Measurements from ENCODE around the gene TMEM156.

Gene TMEM156, protein sequence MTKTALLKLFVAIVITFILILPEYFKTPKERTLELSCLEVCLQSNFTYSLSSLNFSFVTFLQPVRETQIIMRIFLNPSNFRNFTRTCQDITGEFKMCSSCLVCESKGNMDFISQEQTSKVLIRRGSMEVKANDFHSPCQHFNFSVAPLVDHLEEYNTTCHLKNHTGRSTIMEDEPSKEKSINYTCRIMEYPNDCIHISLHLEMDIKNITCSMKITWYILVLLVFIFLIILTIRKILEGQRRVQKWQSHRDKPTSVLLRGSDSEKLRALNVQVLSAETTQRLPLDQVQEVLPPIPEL

GRCh38 chr4:39032218-39033085, at the start of gene TMEM156:
TSS of gene TMEM156 (minus strand) at chr4:39032409. CDS start at chr4:39032313, 96 bp downstream.
- DNase-seq: no peak

- DNase-seq: no peak
These were observed 46.6 kb upstream of the TMEM156 start for GRCh38 chr4:39078829-39079228.

- no peak for DNase-seq
These were observed 36.7 kb upstream of the TMEM156 start for GRCh38 chr4:39068907-39069306.

GRCh38 chr4:39067451-39067850, 35.2 kb upstream of the TMEM156 start:
- no peak for DNase-seq

GRCh38 chr4:39067031-39067430, 34.8 kb upstream of the TMEM156 start:
- no peak for DNase-seq

- DNase-seq: no peak
These were observed 34.2 kb upstream of the TMEM156 start for GRCh38 chr4:39066371-39066770.

- DNase-seq: no peak
These were observed 31.2 kb upstream of the TMEM156 start for GRCh38 chr4:39063430-39063829.

- no peak for DNase-seq
These were observed 30.5 kb upstream of the TMEM156 start for GRCh38 chr4:39062770-39063097.

DNA sequence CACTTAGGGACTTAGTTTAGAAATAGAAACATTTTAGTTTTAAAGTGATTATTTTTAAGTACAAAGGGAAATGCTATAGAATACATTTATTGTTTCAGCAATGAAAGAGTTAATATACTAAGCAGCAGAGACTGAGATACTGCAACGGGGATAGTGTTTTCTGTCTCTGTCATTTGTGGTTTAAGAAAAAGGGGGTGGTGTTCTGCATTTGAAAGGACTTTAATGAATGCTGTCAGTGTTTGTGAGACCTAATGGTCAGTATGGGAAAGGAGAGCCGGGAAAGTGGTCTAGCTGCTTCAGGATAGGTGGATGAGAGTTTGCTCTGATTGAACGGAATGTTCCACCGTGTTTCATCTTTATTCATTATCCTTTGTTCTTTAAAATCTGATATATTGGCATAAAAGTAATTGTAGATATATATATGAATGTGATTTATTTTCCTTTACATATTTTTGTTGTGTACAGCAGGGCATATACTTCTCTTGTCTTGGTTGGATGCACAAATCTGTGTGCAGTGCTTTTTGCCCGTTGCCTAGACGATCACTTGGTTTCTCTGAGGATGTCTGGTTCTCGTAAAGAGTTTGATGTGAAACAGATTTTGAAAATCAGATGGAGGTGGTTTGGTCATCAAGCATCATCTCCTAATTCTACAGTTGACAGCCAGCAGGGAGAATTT, 30.0 kb upstream of the TMEM156 start, which contains the start of gene KLHL5:
Gene KLHL5, plus strand, starts transcription at position 139 of the 676 bp plus-strand sequence. Its CDS starts 421 bp downstream, at position 560.
- no peak for DNase-seq

GRCh38 chr4:39061457-39061856, 29.2 kb upstream of the TMEM156 start:
- DNase-seq: no peak

- DNase-seq: no peak
These were observed 23.8 kb upstream of the TMEM156 start for GRCh38 chr4:39056023-39056422.

DNA sequence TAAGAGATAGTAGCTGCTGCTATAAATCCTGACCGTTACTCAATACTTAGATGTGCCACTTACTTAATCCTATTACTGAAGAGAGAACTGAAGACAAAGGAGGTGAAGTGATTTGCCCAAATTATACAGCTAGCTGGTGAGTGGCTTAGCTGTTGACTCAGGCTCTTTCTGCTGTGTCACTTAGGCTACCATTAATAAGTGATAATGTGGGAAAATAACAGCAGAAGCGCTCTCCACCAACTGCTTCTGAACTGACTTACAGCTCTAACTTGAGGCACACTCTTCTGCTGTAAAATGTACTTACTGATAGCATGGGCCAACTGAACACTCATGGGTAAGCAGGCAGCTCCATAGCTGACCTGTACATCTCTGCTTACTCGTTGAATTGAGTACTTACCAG, 22.3 kb upstream of the TMEM156 start:
- no peak for DNase-seq

DNA sequence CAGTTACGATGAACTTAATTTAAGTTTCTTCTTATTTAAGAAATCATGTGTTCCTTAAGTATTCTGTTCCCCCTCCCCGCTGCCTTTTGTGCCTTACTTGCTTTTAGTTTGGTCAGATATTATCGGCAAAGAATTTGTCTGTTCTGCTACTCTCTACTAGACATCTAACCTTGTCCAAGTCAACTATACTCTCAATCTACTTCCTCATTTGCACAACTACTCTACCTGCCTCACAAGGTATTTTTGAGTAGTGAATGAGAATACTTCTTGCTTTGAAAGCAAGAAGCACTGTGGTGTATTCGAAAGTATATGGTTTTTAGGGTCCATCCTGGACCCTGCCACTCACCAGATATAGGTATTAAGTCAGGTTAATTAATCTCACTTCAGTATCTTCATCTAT, 21.8 kb upstream of the TMEM156 start:
- DNase-seq: no peak

DNA sequence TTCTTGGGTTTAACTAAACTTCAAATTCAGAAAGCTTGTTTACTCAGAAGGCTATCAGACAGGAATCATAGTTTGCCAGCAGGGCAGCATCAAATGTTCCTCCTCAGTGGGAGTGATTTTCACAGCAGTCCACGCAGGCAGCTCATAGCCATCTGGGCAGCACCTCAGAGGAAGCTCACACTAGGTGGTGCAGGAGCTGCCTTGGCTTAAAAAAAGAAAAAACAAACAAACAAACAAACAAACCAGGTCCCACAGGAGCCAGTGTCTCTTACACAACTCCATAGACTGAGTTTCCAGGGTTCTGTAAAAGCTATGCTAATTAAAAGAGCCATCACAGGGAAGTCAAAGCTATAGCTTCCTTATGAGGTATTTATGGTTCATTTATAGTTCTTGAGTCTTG, 19.3 kb upstream of the TMEM156 start:
- no peak for DNase-seq

DNA sequence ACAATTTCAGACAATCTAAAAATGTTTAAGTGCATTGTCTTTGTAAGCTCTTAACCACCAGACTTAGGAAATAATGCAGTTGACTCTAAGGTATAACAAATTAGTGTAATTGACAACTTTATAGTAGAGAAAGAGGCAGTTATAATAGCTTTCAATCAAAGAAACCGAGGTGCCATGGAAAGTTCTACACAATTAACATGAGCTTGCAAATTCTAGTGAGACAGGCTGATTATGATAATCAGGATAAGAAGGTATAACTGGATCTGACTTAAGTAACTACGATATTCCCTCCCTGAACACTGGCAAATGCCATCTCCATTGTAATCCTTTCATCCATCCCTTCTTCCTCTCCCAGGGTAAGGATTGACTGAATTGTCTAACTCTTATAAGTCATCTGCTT, 18.4 kb upstream of the TMEM156 start:
- no peak for DNase-seq

DNA sequence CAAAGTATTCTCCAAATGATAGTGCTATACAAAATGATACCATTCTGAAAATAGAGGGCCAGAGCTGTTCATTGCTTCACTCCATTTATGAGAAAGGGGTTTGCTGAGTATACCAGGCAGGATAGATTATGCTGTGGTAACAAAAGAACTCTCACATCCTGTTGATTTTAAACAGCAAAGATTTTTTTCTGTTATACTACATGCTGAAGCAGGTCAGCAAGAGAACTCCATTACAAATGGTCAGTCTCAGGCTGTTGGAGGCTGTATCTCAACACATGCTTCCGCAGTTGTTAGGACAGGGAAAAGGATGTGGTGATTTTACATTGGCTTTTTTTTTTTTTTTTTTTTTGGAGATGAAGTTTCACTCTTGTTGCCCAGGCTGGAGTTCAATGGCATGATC, 16.1 kb upstream of the TMEM156 start:
- no peak for DNase-seq

- DNase-seq: no peak
These were observed 15.5 kb upstream of the TMEM156 start for GRCh38 chr4:39047681-39048080.

- no peak for DNase-seq
These were observed 14.0 kb upstream of the TMEM156 start for GRCh38 chr4:39046249-39046648.

DNA sequence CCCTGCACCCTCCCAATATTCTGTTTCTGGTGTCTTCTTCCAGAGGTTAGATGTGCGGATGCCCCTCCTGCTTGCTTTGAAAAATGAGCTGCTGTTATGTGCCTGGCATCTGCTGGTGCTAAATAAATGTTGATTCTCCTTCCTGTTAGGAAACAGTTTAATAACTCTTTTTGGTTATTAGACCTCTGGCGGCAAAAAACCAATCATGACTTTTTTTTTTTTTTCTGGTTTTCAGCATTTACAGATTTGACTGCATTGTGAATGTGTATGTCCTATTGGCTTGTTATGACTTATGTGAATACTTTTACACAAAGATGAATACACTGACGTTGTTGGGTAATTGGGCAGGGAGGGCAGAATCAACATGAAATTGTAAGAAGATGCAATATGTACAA, 13.6 kb upstream of the TMEM156 start:
- no peak for DNase-seq

GRCh38 chr4:39044956-39045826, 13.0 kb upstream of the TMEM156 start:
- DNase-seq: no peak

DNA sequence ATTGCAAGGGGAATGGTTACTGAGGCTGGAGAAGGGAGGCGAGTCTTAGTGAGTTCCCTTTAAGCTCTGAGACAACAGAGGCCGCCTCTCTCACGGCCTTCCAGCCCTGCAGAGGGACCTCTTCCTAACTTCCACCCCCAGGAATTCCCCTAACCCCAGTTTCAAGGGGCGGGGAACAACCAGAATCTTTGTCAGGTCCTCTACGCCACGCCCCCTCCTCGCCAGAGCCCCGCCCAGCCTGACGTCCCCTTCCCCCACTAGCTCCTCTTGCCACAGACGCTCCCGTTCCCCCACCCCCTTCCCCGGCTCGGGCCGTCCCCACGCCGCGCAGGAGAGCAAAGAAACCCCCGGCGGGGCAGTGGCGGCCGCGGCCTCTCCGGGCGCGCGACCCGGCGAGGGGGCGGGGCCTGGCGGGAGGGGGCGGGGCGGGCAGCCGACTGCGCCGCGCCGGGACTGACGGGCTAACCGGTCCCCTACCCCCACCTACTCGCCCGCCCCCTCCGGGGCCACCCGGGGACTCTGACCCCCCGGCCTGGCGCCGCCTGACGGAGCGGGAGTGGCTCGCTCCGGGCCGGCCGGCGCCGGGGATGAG, 12.3 kb upstream of the TMEM156 start:
- DNase-seq: peak; percentile 92

DNA sequence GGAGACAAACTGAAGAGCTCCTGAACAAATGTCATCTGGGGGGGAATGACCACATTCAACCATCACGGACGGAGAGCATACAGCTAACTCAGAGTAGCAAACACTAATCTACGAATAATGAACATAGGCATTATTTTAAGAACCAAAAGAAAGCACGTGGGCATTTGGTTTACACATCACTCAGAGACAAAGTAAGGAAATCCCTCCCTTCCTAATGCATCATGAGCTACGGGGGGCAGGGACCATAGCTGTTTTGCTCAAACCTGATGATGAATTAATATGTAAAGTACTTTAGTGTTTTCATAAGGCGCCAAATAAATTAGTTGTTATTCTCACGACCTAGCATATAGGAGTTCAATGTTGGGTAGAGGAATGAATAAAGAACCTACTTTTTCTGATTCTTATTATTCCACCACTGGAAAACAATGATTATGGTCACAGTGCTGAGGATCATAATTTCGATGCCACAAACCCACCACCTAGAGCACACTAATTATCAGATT, 11.7 kb upstream of the TMEM156 start:
- DNase-seq: no peak

Data from NK-92 treated with Interleukin-12 subunit alpha and Interleukin-12 subunit beta, amount 100 ng/mL, for 24 hours (cell line).